ENCODE measurements around the gene CLDN14.

The CLDN14 gene

DNA sequence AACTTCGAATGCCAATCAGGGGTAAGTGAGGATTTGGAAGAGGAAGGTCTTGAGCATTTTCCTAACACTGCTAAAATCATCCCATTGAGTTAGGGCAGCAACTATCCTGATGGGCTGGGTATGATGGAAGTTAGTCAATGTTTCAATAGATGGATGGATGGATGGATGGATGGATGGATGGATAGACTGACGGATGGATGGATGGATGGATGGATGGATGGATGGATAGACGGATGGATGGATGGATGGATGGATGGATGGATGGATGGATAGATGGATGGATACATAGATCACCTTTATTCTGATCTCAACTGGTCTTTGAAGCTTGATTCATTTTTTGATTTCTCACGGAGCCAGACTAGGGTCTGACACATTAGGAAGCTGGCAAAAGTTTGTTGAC is 2.3 kb upstream of the CLDN14 start:
- Histone ChIP-seq H3K27me3 (ENCODE audit: insufficient read depth, low read length) (peaks cover 8% of the 10 kb centered on the region; the same call in 1 of the 2 replicates), H3K9ac (ENCODE audit: low read length) (no peak overlapping the region), H3K4me1 (ENCODE audit: insufficient read depth, low read length, severe bottlenecking) (no peaks in the 10 kb centered on the region), H3F3A (ENCODE audit: insufficient read depth, low read length) (no peaks in the 10 kb centered on the region), H2AFZ (ENCODE audit: low read length) (no peak overlapping the region), H4K20me1 (ENCODE audit: insufficient read depth, low read length) (no peaks in the 10 kb centered on the region), H3K9me2 (ENCODE audit: low read depth, low read length) (no peaks in the 10 kb centered on the region), H3K79me2 (ENCODE audit: insufficient read depth, low read length) (no peaks in the 10 kb centered on the region), H3K9me3 (ENCODE audit: low read length) (no peaks in the 10 kb centered on the region), H3K4me2 (ENCODE audit: low read length) (no peak overlapping the region), H3K36me3 (ENCODE audit: insufficient read depth, low read length) (no peaks in the 10 kb centered on the region), H3K4me3 (ENCODE audit: low read depth, low read length, poor library complexity, severe bottlenecking) (no peak overlapping the region), H3K27ac (ENCODE audit: low read depth, low read length, poor library complexity, severe bottlenecking) (no peak overlapping the region)
- TF ChIP-seq, protein P1, sequence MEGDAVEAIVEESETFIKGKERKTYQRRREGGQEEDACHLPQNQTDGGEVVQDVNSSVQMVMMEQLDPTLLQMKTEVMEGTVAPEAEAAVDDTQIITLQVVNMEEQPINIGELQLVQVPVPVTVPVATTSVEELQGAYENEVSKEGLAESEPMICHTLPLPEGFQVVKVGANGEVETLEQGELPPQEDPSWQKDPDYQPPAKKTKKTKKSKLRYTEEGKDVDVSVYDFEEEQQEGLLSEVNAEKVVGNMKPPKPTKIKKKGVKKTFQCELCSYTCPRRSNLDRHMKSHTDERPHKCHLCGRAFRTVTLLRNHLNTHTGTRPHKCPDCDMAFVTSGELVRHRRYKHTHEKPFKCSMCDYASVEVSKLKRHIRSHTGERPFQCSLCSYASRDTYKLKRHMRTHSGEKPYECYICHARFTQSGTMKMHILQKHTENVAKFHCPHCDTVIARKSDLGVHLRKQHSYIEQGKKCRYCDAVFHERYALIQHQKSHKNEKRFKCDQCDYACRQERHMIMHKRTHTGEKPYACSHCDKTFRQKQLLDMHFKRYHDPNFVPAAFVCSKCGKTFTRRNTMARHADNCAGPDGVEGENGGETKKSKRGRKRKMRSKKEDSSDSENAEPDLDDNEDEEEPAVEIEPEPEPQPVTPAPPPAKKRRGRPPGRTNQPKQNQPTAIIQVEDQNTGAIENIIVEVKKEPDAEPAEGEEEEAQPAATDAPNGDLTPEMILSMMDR (IDR thresholded peaks at IDR 0.05; ENCODE audit: low read length) = no peak
- no peak for TF ChIP-seq EZH2 (IDR thresholded peaks at IDR 0.05; ENCODE audit: borderline replicate concordance, low read length)

DNA sequence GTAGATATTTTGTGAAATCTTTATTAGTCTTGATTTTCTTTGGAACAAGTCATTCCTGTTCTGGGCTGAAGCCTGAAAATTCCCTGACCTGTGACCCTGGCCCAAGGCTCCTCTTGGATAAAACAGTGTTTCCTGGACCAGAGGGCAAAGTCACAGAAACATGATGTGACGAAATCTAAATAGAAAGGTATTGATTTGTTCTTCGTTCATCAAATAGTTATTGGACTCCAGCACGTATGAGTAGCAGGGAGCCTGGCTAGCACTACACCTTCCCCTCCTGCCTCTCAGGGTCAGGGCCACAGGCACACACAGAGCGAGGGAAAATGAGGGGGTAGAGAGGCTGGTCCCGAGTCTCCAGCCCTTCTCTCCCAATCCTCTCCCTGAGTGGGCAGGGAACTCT is 1.7 kb upstream of the CLDN14 start:
- Histone ChIP-seq H3K9me2 (ENCODE audit: low read depth, low read length) (no peaks in the 10 kb centered on the region), H3K79me2 (ENCODE audit: insufficient read depth, low read length) (no peaks in the 10 kb centered on the region), H3F3A (ENCODE audit: insufficient read depth, low read length) (no peaks in the 10 kb centered on the region), H3K9me3 (ENCODE audit: low read length) (no peaks in the 10 kb centered on the region), H4K20me1 (ENCODE audit: insufficient read depth, low read length) (no peaks in the 10 kb centered on the region), H3K9ac (ENCODE audit: low read length) (no peak overlapping the region), H3K4me3 (ENCODE audit: low read depth, low read length, poor library complexity, severe bottlenecking) (no peak overlapping the region), H3K4me2 (ENCODE audit: low read length) (no peak overlapping the region), H3K27ac (ENCODE audit: low read depth, low read length, poor library complexity, severe bottlenecking) (no peak overlapping the region), H3K4me1 (ENCODE audit: insufficient read depth, low read length, severe bottlenecking) (no peaks in the 10 kb centered on the region), H3K36me3 (ENCODE audit: insufficient read depth, low read length) (no peaks in the 10 kb centered on the region), H3K27me3 (ENCODE audit: insufficient read depth, low read length) (peaks cover 8% of the 10 kb centered on the region; the same call in 1 of the 2 replicates), H2AFZ (ENCODE audit: low read length) (no peak overlapping the region)
- TF ChIP-seq, protein P1 (IDR thresholded peaks at IDR 0.05; ENCODE audit: low read length) = no peak
- TF ChIP-seq EZH2 (IDR thresholded peaks at IDR 0.05; ENCODE audit: borderline replicate concordance, low read length) = no peak

DNA sequence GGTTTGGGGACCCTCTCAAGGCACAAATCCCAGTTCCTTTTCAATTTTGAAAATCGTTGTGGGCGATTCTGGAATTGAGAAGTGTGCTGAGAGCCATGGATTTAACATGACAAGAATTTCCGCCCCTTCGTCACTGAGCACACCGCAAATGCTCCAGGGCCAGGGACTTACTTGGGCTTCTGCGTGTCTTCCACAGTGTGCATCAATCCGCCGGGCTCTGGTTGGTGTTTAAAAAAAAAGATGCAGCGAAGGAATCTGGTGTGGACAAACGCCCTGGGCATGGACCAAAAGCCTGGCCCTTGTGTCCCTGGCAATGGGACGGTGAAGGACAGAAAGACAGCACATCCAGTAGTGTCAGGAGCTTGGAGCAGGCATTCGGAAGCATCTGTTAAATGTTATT is 696 bp upstream of the CLDN14 start:
- H4K20me1 ChIP-seq (ENCODE audit: insufficient read depth, low read length) = no peaks in the 10 kb centered on the region
- TF ChIP-seq, protein P1 (IDR thresholded peaks at IDR 0.05; ENCODE audit: low read length) = no peak
- no peak for TF ChIP-seq EZH2 (IDR thresholded peaks at IDR 0.05; ENCODE audit: borderline replicate concordance, low read length)

More for the DNA sequence above, 696 bp upstream of the CLDN14 start:
- Histone ChIP-seq H3K27me3 (ENCODE audit: insufficient read depth, low read length) (peaks cover 4% of the 10 kb centered on the region; the same call in 1 of the 2 replicates), H3K4me2 (ENCODE audit: low read length) (no peak overlapping the region), H3K36me3 (ENCODE audit: insufficient read depth, low read length) (no peaks in the 10 kb centered on the region), H3K27ac (ENCODE audit: low read depth, low read length, poor library complexity, severe bottlenecking) (no peak overlapping the region), H3F3A (ENCODE audit: insufficient read depth, low read length) (no peaks in the 10 kb centered on the region), H3K79me2 (ENCODE audit: insufficient read depth, low read length) (no peaks in the 10 kb centered on the region), H3K4me1 (ENCODE audit: insufficient read depth, low read length, severe bottlenecking) (no peaks in the 10 kb centered on the region), H2AFZ (ENCODE audit: low read length) (no peak overlapping the region), H3K9ac (ENCODE audit: low read length) (no peak overlapping the region), H3K4me3 (ENCODE audit: low read depth, low read length, poor library complexity, severe bottlenecking) (no peak overlapping the region), H3K9me3 (ENCODE audit: low read length) (no peaks in the 10 kb centered on the region), H3K9me2 (ENCODE audit: low read depth, low read length) (no peaks in the 10 kb centered on the region)

All from OCI-LY1 (cell line).